ENCODE measurements around the gene UGT2B7. TPM values are rescaled to one million over a fixed set of nuclear protein-coding genes. Genes with fewer than 3 reads are reported as not detected.
"Not testable (repeated sequence)": the region's sequence is repeated elsewhere in the genome, so short reads cannot be mapped to it uniquely, and the experiment has no call there.

The UGT2B7 gene
- total RNA-seq, 1 experiment from 2014 or later: not detected

DNA sequence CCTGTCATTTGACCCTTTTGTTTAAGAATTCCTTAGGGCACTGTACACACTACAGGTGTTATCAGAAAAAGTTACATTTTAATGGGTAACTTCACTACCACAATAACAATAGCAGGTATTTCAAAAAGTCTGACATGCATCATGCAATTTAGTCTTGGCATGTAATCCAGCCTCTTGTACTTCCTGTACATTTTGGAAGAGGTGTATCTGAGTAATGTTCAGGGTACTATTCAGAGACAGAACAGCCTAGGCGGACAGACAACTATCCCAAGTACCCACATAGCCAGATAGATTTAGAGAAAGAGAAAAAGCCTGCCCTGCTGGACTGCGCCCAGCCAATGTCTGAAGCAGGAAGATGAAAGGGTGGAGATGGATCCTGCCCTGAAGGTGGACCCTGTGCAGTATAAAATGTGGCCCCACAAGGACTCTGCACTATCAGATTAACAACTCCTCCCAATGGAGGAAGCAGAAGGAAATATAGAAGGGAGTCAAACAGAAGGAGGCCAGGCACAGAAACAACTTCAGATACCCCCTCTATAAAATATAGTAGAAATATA is 8.5 kb downstream of the UGT2B7 start:
- ATAC-seq (no peak), DNase-seq (no peak)
- H3K36me3 ChIP-seq (ENCODE audit: low read depth, low read length): no peaks in the 10 kb centered on the region
- no peaks in the 10 kb centered on the region for H3K27me3 ChIP-seq (ENCODE audit: low read length)
- no peaks in the 10 kb centered on the region for H3K9me3 ChIP-seq (ENCODE audit: low read length)
- H3K4me2 ChIP-seq (ENCODE audit: low read length): no peak overlapping the region
- no peak overlapping the region for H3K27ac ChIP-seq (ENCODE audit: low read length)
- no TSS peak for BruUV-seq (replicated peaks)
- no peaks in the 10 kb centered on the region for H3F3A ChIP-seq (ENCODE audit: low read length, unreplicated experiment)
- H3K4me3 ChIP-seq (ENCODE audit: low read length): no peak overlapping the region
- no peak overlapping the region for H2AFZ ChIP-seq (ENCODE audit: low read length)
- no peaks in the 10 kb centered on the region for H3K9me2 ChIP-seq (replicated peaks; ENCODE audit: low read length)
- no peaks in the 10 kb centered on the region for H4K20me1 ChIP-seq (ENCODE audit: low read length)
- CTCF ChIA-PET: no interaction called here
- TF ChIP-seq, protein P1, sequence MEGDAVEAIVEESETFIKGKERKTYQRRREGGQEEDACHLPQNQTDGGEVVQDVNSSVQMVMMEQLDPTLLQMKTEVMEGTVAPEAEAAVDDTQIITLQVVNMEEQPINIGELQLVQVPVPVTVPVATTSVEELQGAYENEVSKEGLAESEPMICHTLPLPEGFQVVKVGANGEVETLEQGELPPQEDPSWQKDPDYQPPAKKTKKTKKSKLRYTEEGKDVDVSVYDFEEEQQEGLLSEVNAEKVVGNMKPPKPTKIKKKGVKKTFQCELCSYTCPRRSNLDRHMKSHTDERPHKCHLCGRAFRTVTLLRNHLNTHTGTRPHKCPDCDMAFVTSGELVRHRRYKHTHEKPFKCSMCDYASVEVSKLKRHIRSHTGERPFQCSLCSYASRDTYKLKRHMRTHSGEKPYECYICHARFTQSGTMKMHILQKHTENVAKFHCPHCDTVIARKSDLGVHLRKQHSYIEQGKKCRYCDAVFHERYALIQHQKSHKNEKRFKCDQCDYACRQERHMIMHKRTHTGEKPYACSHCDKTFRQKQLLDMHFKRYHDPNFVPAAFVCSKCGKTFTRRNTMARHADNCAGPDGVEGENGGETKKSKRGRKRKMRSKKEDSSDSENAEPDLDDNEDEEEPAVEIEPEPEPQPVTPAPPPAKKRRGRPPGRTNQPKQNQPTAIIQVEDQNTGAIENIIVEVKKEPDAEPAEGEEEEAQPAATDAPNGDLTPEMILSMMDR (conservative IDR thresholded peaks at IDR 0.05; ENCODE audit: low read depth, low read length): no peak
- TF ChIP-seq EZH2 (IDR thresholded peaks at IDR 0.05; ENCODE audit: low read length, unreplicated experiment): no peak
- intact Hi-C loops (cut with micrococcal nuclease): no loop called here
- POLR2A ChIA-PET (ENCODE audit: unreplicated experiment): no interaction called here
- H3K9ac ChIP-seq (ENCODE audit: low read length): no peak overlapping the region
- no peaks in the 10 kb centered on the region for H3K4me1 ChIP-seq (ENCODE audit: insufficient read depth, low read length)
- H3K79me2 ChIP-seq (ENCODE audit: low read length): no peaks in the 10 kb centered on the region

DNA sequence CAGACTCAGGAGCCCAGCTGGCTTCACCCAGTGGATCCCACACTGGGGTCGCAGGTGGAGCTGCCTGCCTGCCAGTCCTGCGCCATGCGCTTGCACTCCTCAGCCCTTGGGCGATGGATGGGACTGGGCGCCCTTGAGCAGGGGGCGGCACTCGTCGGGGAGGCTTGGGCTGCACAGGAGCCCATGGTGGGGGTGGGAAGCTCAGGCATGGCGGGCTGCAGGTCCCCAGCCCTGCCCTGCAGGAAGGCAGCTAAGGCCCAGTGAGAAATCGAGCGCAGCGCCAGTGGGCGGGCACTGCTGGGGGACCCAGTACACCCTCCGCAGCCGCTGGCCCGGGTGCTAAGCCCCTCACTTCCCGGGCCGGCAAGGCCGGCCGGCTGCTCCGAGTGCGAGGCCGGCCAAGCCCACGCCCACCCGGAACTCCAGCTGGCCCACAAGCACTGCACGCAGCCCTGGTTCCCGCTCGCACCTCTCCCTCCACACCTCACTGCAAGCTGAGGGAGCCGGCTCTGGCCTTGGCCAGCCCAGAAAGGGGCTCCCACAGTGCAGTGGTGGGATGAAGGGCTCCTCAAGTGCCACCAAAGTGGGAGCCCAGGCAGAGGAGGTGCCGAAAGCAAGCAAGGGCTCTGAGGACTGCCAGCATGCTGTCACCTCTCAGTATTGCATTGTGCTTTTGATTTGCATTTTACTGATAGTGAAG is 19.0 kb downstream of the UGT2B7 start:
- ATAC-seq; H3K4me2 ChIP-seq (ENCODE audit: low read length); H3K36me3 ChIP-seq (ENCODE audit: low read depth, low read length); H3K4me3 ChIP-seq (ENCODE audit: low read length); H4K20me1 ChIP-seq (ENCODE audit: low read length); BruUV-seq (replicated peaks); POLR2A ChIA-PET (ENCODE audit: unreplicated experiment); H3K27me3 ChIP-seq (ENCODE audit: low read length); H3K9me3 ChIP-seq (ENCODE audit: low read length); CTCF ChIA-PET; H3F3A ChIP-seq (ENCODE audit: low read length, unreplicated experiment); H3K9me2 ChIP-seq (replicated peaks; ENCODE audit: low read length); H3K9ac ChIP-seq (ENCODE audit: low read length); DNase-seq; intact Hi-C loops (cut with micrococcal nuclease); H3K4me1 ChIP-seq (ENCODE audit: insufficient read depth, low read length); H3K79me2 ChIP-seq (ENCODE audit: low read length); H2AFZ ChIP-seq (ENCODE audit: low read length); H3K27ac ChIP-seq (ENCODE audit: low read length): not testable (repeated sequence)

- no peak overlapping the region for H3K9ac ChIP-seq (ENCODE audit: low read length)
- POLR2A ChIA-PET (ENCODE audit: unreplicated experiment): no interaction called here
- no peak overlapping the region for H3K27ac ChIP-seq (ENCODE audit: low read length)
- H4K20me1 ChIP-seq (ENCODE audit: low read length): no peaks in the 10 kb centered on the region
- H3F3A ChIP-seq (ENCODE audit: low read length, unreplicated experiment): no peaks in the 10 kb centered on the region
- TF ChIP-seq, protein P1 (conservative IDR thresholded peaks at IDR 0.05; ENCODE audit: low read depth, low read length): no peak
- intact Hi-C loops (cut with micrococcal nuclease): no loop called here
- no peaks in the 10 kb centered on the region for H3K79me2 ChIP-seq (ENCODE audit: low read length)
- H3K27me3 ChIP-seq (ENCODE audit: low read length): no peaks in the 10 kb centered on the region
- H2AFZ ChIP-seq (ENCODE audit: low read length): no peak overlapping the region
- DNase-seq (no peak), ATAC-seq (no peak)
- H3K4me2 ChIP-seq (ENCODE audit: low read length): no peak overlapping the region
- CTCF ChIA-PET: no interaction called here
- no peaks in the 10 kb centered on the region for H3K9me2 ChIP-seq (replicated peaks; ENCODE audit: low read length)
- BruUV-seq (replicated peaks): no TSS peak
- no peaks in the 10 kb centered on the region for H3K9me3 ChIP-seq (ENCODE audit: low read length)
- H3K36me3 ChIP-seq (ENCODE audit: low read depth, low read length): no peaks in the 10 kb centered on the region
- H3K4me1 ChIP-seq (ENCODE audit: insufficient read depth, low read length): peaks cover 6% of the 10 kb centered on the region
- no peak overlapping the region for H3K4me3 ChIP-seq (ENCODE audit: low read length)
These were observed 19.6 kb downstream of the UGT2B7 start for GRCh38 chr4:69115851-69116213.

All from PC-3 (cell line).